Ovary (tissue), 9 donors: ENCODE measurements around the gene DNASE2. TPM values are rescaled to one million over a fixed set of nuclear protein-coding genes. Genes with fewer than 3 reads are reported as not detected.

Source experiments
- DNase-seq, 5 donors: peaks; one replicate each; pipeline ENCODE4 v3.0.0-alpha.2; 2019 to 2020
- H3K27ac ChIP-seq, 2 donors: fragments of 200-600 bp; one replicate each; pipeline versions ENCODE4 v1.5.1 to v1.8.0; 2019 to 2022
- H3K27me3 ChIP-seq: fragments of 200-600 bp; one replicate; pipeline ENCODE4 v1.8.0; 2022
- H3K36me3 ChIP-seq: fragments of 200-600 bp; sonication (generic); one replicate; pipeline ENCODE4 v1.5.1; 2019
- H3K4me1 ChIP-seq: one replicate; pipeline ENCODE4 v1.8.1; 2013; ENCODE audit warnings: mild to moderate bottlenecking, moderate library complexity; ENCODE audit not compliant: insufficient read depth
- H3K4me3 ChIP-seq: fragments of 200-600 bp; sonication (generic); one replicate; pipeline ENCODE4 v1.5.1; 2017
- H3K9me3 ChIP-seq, 2 donors: fragments of 200-600 bp in 1 of 2; sonication (generic) in 1 of 2; one replicate each; pipeline versions ENCODE4 v1.5.1 to v1.8.1; 2013 to 2019; ENCODE audit warnings: mild to moderate bottlenecking in 1 of 2, moderate library complexity in 1 of 2
- EP300 ChIP-seq: sonication (generic); formaldehyde crosslinking; IDR thresholded peaks from one replicate; pipeline ENCODE4 v1.6.1; 2017; ENCODE audit warnings: antibody characterized with exemption
- POLR2A ChIP-seq: fragments of 450-650 bp; IDR thresholded peaks from one replicate; pipeline ENCODE4 v1.6.1; 2017; ENCODE audit warnings: antibody characterized with exemption, mild to moderate bottlenecking, moderate library complexity
- WGBS, 3 donors: extraction: QIAGEN DNeasy Blood & Tissue Kit in 1 of 3; methylation state at CpG; one replicate each; pipeline versions ENCODE4 v1.1.5 to v1.1.7; 2013 to 2017; 5-methylcytosine and 5-hydroxymethylcytosine counted together
- intact Hi-C, 4 donors: fragments of 100-400 bp; cut with DNase I; formaldehyde crosslinking; loops; one replicate each; pipeline versions ENCODE4 v1.11.0 to v1.15.1; 2022 to 2023
- polyA plus RNA-seq, 2 donors: library from polyadenylated mRNA; stranded (reverse); fragments of 200-250 nt in 1 of 2; fragments of 350-450 nt in 1 of 2; fragmentation: Illumina TruSeq in 1 of 2; extraction: RNeasy Lipid Tissue Mini Kit (QIAGEN cat#74804) in 1 of 2; gene quantifications; one replicate each; pipeline ENCODE4 v1.2.3, GENCODE V29; 2013 to 2014
- total RNA-seq, 7 donors: library from RNA; depleted of rRNA in 2 of 7; stranded (reverse); fragments of >200 nt in 2 of 7; fragmentation: NEBNext Ultra II Directional in 3 of 7; extraction: Animal tissue kit (Norgen Biotek cat#: 25700) in 3 of 7; gene quantifications; one replicate each; pipeline versions ENCODE4 v1.1.0 to v1.2.4, GENCODE V29; 2016 to 2023
- TF ChIP-seq, protein P1 (sequence below), 3 donors: fragments of 450-650 bp in 2 of 3; fragments of 200-600 bp in 1 of 3; IDR thresholded peaks; one replicate each; pipeline versions ENCODE4 v1.5.1 to v1.8.0; 2016 to 2022; ENCODE audit warnings: antibody characterized with exemption in 3 of 3, mild to moderate bottlenecking in 1 of 3
- donor health status: DM: no; HTN: no; CAD: no; lungs with moderate emphysema.
- donor health status: DM: no; HTN: no; CAD: no.
- donor health status: Bipolar disorder and iron deficiency.
- donor health status: DM: yes; HTN: yes; CAD: no.
- donor health status: DM: no; HTN: no; CAD: no.
- donor health status: DM: yes; HTN: yes; CAD: no.

The DNASE2 gene
- total and polyA plus RNA-seq, 9 donors: 20.9 to 54.2 (median 29.2) TPM

DNA sequence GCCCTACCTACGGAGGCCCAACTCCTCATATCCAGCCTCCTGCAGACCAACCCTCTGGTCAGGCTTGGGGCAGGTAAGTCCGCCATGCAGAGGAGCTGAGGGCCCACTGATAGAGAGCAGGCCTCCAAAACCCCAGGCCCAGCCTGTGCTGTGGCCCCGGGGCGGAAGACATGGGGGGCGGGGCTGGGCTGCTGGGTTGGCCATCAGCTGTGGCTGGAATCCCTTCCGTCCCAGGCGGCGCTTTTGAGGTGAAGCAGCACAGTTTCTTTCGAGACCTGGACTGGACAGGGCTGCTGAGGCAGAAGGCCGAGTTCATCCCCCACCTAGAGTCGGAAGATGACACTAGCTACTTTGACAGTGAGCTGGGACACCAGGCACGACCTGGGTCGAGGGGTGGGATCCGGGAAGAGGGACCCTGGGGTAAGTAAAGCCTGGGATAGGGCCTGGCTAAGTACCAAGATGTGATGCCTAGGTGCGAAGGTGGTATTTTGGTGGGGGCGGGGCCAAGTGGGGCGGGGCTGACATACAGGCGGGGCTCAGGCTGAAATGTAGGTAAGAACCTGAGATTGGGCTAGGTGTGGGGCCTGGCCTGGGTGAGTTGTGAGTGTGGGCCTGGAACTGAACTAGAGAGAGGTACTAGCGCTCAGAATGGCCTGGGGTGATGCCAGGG lies 15.4 kb downstream of the DNASE2 start:
- Histone ChIP-seq H3K27ac (no peak overlapping the region), H3K4me1 (no peaks in the 10 kb centered on the region), H3K9me3 (no peaks in the 10 kb centered on the region), H3K4me3 (no peak overlapping the region), H3K36me3 (no peaks in the 10 kb centered on the region), H3K27me3 (no peaks in the 10 kb centered on the region)
- 81 to 85% (median 83%) methylated on average over 18 to 19 of the region's 19 CpGs for WGBS, 3 donors
- no peak for DNase-seq
- no peak for TF ChIP-seq POLR2A
- TF ChIP-seq EP300: no peak
- TF ChIP-seq, protein P1, sequence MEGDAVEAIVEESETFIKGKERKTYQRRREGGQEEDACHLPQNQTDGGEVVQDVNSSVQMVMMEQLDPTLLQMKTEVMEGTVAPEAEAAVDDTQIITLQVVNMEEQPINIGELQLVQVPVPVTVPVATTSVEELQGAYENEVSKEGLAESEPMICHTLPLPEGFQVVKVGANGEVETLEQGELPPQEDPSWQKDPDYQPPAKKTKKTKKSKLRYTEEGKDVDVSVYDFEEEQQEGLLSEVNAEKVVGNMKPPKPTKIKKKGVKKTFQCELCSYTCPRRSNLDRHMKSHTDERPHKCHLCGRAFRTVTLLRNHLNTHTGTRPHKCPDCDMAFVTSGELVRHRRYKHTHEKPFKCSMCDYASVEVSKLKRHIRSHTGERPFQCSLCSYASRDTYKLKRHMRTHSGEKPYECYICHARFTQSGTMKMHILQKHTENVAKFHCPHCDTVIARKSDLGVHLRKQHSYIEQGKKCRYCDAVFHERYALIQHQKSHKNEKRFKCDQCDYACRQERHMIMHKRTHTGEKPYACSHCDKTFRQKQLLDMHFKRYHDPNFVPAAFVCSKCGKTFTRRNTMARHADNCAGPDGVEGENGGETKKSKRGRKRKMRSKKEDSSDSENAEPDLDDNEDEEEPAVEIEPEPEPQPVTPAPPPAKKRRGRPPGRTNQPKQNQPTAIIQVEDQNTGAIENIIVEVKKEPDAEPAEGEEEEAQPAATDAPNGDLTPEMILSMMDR (IDR thresholded peaks at IDR 0.05): no peak
- intact Hi-C loops: no loop called here

DNA sequence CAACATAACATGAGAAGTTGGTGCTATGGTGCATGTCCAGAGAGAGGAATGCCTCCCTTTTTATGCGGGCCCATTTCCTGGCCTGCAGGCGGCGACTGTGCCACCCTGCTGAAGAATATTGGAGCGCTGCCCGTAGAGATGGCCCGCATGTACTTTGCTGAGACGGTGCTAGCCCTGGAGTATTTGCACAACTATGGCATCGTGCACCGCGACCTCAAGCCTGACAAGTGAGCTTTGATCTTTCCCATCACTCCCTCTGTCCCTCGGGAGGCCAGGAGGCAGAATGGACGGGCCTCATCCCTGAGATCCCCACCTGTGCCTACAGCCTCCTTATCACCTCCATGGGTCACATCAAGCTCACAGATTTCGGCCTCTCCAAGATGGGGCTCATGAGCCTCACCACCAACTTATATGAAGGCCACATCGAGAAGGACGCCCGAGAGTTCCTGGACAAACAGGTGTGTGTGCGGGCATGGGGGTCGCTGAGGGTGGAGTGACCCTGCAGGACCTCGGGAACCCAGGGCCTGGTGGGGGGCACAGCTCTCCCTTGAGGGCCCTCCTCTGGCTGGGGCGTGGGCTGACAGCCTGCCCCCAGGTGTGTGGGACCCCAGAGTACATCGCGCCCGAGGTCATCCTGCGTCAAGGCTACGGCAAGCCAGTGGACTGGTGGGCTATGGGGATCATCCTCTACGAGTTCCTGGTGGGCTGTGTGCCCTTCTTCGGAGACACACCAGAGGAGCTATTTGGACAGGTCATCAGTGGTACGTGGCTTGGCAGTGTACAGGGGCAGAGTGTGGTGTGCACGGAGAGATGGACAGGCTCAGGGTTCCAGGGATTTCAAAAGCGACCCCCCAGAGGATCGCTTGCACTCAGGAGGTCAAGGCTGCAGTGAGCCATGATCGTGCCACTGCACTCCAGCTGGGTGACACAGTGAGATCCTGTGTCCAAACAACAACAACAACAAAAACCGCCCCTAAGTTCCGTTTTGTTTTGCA lies 16.2 kb downstream of the DNASE2 start:
- no peak for TF ChIP-seq EP300
- TF ChIP-seq POLR2A: no peak
- TF ChIP-seq, protein P1 (IDR thresholded peaks at IDR 0.05): no peak
- WGBS, 3 donors: 86 to 88% (median 88%) methylated on average over 34 of the region's 34 CpGs
- intact Hi-C loops: no loop called here

DNA sequence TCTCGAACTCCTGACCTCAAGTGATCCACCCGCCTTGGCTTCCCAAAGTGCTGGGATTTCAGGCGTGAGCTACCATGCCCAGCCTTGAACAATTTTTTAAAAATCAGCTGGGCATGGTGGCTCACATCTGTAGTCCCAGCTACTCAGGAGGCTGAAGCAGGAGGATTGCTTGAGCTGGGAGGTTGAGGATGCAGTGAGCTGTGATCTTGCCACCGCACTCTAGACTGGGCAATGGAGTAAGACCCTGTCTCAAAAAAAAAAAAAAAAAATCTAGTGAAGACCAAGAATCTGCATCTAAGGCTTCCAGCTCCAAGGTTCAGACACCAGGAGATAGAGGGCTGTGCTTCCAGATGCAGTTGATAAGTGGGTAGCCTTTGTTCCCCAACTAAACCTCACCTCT lies 17.1 kb downstream of the DNASE2 start:
- H3K9me3 ChIP-seq: no peaks in the 10 kb centered on the region
- WGBS, 3 donors: 92 to 93% (median 92%) methylated on average over 3 to 4 of the region's 4 CpGs
- no peak overlapping the region for H3K27ac ChIP-seq
- no peak for DNase-seq
- no peaks in the 10 kb centered on the region for H3K4me1 ChIP-seq
- no peaks in the 10 kb centered on the region for H3K27me3 ChIP-seq
- H3K36me3 ChIP-seq: no peaks in the 10 kb centered on the region
- H3K4me3 ChIP-seq: no peak overlapping the region
- no peak for TF ChIP-seq POLR2A
- TF ChIP-seq EP300: no peak
- TF ChIP-seq, protein P1 (IDR thresholded peaks at IDR 0.05): no peak
- intact Hi-C loops: no loop called here

More for the DNA sequence above, 16.2 kb downstream of the DNASE2 start:
- no peak for DNase-seq
- Histone ChIP-seq H3K9me3 (no peaks in the 10 kb centered on the region), H3K27me3 (no peaks in the 10 kb centered on the region), H3K4me3 (no peak overlapping the region), H3K27ac (no peak overlapping the region), H3K4me1 (no peaks in the 10 kb centered on the region), H3K36me3 (no peaks in the 10 kb centered on the region)

DNA sequence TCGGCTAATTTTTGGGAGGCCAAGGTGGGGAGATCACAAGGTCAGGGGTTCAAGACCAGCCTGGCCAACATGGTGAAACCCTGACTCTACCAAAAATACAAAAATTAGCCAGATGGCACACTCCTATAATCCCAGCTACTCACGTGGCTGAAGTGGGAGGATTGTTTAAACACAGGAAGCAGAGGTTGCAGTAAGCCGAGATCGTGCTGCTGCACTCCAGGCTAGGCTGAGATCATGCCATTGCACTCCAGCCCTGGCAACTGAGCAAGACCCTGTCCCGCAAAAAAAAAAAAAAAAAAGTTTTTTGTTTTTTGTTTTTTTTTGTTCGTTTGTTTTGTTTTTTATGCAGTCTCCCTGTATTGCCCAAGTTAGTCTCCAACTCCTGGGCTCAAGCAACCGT lies 21.7 kb downstream of the DNASE2 start:
- Histone ChIP-seq H3K9me3 (peaks cover 0 to 3% of the 10 kb centered on the region in 2 donors), H3K4me3 (no peak overlapping the region), H3K27ac (no peak overlapping the region), H3K36me3 (no peaks in the 10 kb centered on the region), H3K4me1 (no peaks in the 10 kb centered on the region), H3K27me3 (no peaks in the 10 kb centered on the region)
- no peak for DNase-seq
- intact Hi-C loops: no loop called here
- 28 to 48% (median 37%) methylated on average over 7 of the region's 7 CpGs for WGBS, 3 donors
- TF ChIP-seq POLR2A (no peak), EP300 (no peak)
- TF ChIP-seq, protein P1 (IDR thresholded peaks at IDR 0.05): no peak
